8988T (cell line): ENCODE data around the gene PABPC1L.
"Not testable (repeated sequence)": the region's sequence is repeated elsewhere in the genome, so short reads cannot be mapped to it uniquely, and the experiment has no call there.

Experiments used
- DNase-seq: peaks from one replicate; pipeline ENCODE4 v3.0.0; 2011

PABPC1L gene

GRCh38 chr20:44909872-44910689, at the start of gene PABPC1L:
Gene PABPC1L, plus strand, starts transcription at chr20:44910060. Its CDS starts 84 bp downstream, at chr20:44910144.
- DNase-seq, result peak; percentile 72

- peak; percentile 31 for DNase-seq
Measured at GRCh38 chr20:44861531-44862006, 48.3 kb upstream of the PABPC1L start.

- DNase-seq, result no peak
Measured at GRCh38 chr20:44862286-44862685, 47.6 kb upstream of the PABPC1L start.

- DNase-seq, result not testable (repeated sequence)
Measured at GRCh38 chr20:44863365-44864084, 46.3 kb upstream of the PABPC1L start.

GRCh38 chr20:44864493-44864892, 45.4 kb upstream of the PABPC1L start:
- not testable (repeated sequence) for DNase-seq

GRCh38 chr20:44866703-44867335, 43.0 kb upstream of the PABPC1L start:
- no peak for DNase-seq

GRCh38 chr20:44869471-44869870, 40.4 kb upstream of the PABPC1L start:
- DNase-seq, result no peak

GRCh38 chr20:44882360-44882759, 27.5 kb upstream of the PABPC1L start:
- DNase-seq, result not testable (repeated sequence)

GRCh38 chr20:44883214-44883902, 26.5 kb upstream of the PABPC1L start:
- no peak for DNase-seq

GRCh38 chr20:44884907-44885391, 24.9 kb upstream of the PABPC1L start:
- no peak for DNase-seq

- DNase-seq, result peak; percentile 83
Measured at GRCh38 chr20:44885392-44886265, 24.2 kb upstream of the PABPC1L start, which contains the start of gene YWHAB. Gene YWHAB, plus strand, starts transcription at chr20:44885705. Its CDS starts 15,829 bp downstream, at chr20:44901534.

- no peak for DNase-seq
Measured at GRCh38 chr20:44886266-44886651, 23.6 kb upstream of the PABPC1L start.

- no peak for DNase-seq
Measured at GRCh38 chr20:44886828-44887227, 23.0 kb upstream of the PABPC1L start.

- no peak for DNase-seq
Measured at GRCh38 chr20:44887466-44887865, 22.4 kb upstream of the PABPC1L start.

GRCh38 chr20:44888226-44889103, 21.4 kb upstream of the PABPC1L start:
- no peak for DNase-seq

GRCh38 chr20:44891826-44892225, 18.0 kb upstream of the PABPC1L start:
- DNase-seq, result no peak

- DNase-seq, result no peak
Measured at GRCh38 chr20:44894959-44895358, 14.9 kb upstream of the PABPC1L start.

GRCh38 chr20:44896583-44896982, 13.3 kb upstream of the PABPC1L start:
- DNase-seq, result no peak

- no peak for DNase-seq
Measured at GRCh38 chr20:44897133-44897532, 12.7 kb upstream of the PABPC1L start.

- no peak for DNase-seq
Measured at GRCh38 chr20:44900231-44900854, 9.5 kb upstream of the PABPC1L start.
